Testis (tissue), 3 donors: ENCODE results near the gene COX6B2. TPM values are rescaled to one million over a fixed set of nuclear protein-coding genes. Genes with fewer than 3 reads are reported as not detected.

Experiments
- DNase-seq: peaks from one replicate; pipeline ENCODE4 v3.0.0-alpha.2; 2019
- H3K27ac ChIP-seq, 2 donors: fragments of 200-600 bp; sonication (generic); one replicate each; pipeline ENCODE4 v1.5.1; 2019
- H3K27me3 ChIP-seq: fragments of 200-600 bp; sonication (generic); one replicate; pipeline ENCODE4 v1.5.1; 2019
- H3K36me3 ChIP-seq: fragments of 200-600 bp; sonication (generic); one replicate; pipeline ENCODE4 v1.5.1; 2017; ENCODE audit warnings: low read depth; ENCODE audit errors: missing control alignments
- H3K4me1 ChIP-seq: fragments of 200-600 bp; sonication (generic); one replicate; pipeline ENCODE4 v1.5.1; 2019
- H3K4me3 ChIP-seq, 2 donors: fragments of 200-600 bp; sonication (generic); one replicate each; pipeline ENCODE4 v1.5.1; 2017 to 2019
- H3K9me3 ChIP-seq: fragments of 200-600 bp; sonication (generic); one replicate; pipeline ENCODE4 v1.5.1; 2017
- POLR2A ChIP-seq: fragments of 450-650 bp; IDR thresholded peaks from one replicate; pipeline ENCODE4 v1.6.1; 2017; ENCODE audit warnings: antibody characterized with exemption, mild to moderate bottlenecking, moderate library complexity
- WGBS, 2 donors: methylation state at CpG; one replicate each; pipeline ENCODE4 v1.1.5; 2018; 5-methylcytosine and 5-hydroxymethylcytosine counted together
- intact Hi-C: fragments of 100-400 bp; cut with DNase I; formaldehyde crosslinking; loops from one replicate; pipeline ENCODE4 v1.15.1; 2023; ENCODE audit warnings: low total_unique reads
- polyA plus RNA-seq: library from polyadenylated mRNA; stranded (reverse); fragments of 350-450 nt; fragmentation: Illumina TruSeq; extraction: RNeasy Lipid Tissue Mini Kit (QIAGEN cat#74804); gene quantifications from one replicate; pipeline ENCODE4 v1.2.3, GENCODE V29; 2014; ENCODE audit warnings: low read depth, low replicate concordance; ENCODE audit not compliant: insufficient read depth
- total RNA-seq, 2 donors: library from RNA; depleted of rRNA; stranded (reverse); fragments of >200 nt; gene quantifications; one replicate each; pipeline ENCODE4 v1.2.3, GENCODE V29; 2016
- TF ChIP-seq, protein P1 (sequence below), 3 experiments: fragments of 450-650 bp in 2 of 3; fragments of 200-600 bp in 1 of 3; sonication (generic) in 1 of 3; IDR thresholded peaks; one replicate each; pipeline ENCODE4 v1.5.1; 2016 to 2019; ENCODE audit warnings: antibody characterized with exemption in 3 of 3, mild to moderate bottlenecking in 2 of 3, moderate library complexity in 1 of 3

Gene COX6B2
- total and polyA plus RNA-seq, 3 donors from 2014 or later, result 27.9 to 171 (median 47.5) TPM

DNA sequence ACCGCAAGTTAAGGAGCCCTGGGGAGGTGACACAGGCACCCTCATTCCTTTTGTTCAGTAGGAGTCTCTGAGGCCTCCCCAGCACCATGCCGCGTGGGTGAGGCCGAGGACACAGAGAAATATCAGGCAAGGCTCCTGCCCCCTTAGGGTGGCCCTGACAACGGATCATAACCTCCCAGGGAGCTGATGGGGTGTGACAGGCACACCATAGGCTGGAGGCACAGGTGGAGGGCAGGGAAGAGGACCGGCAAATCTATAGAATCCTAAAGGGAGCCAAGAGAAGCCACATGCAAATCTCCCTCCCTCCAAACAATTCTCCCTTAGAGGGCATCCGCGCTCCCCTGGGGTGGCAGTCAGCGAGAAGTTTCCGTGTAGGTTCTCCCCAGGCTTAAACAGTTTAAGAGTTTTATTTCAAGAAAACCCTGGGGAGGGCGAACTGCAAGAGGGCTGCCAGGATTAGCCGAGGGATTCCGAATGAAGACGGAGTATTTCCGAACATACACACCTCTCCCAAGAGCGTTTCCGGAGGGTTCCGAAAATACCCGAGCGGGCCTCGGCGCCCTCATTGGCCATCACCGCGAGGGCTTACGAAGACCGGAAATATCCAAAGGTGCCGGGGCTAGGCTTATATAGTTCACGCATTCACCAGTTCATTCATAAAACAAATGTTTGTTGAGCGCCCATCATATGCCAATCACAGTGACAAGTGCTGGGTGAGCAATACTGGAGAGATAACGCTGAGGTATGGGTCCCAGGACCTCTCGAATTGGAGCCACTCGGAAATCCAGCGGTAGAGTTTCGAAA is 30.6 kb upstream of the COX6B2 start:
- intact Hi-C loops, result loop anchor here (5.0 kb wide), 1 partner anchor 43 kb away; no protein-coding TSS in a partner anchor
- peak overlapping the region; percentile 80 to 92 for H3K4me3 ChIP-seq
- H3K27ac ChIP-seq, result peak overlapping the region; percentile 92 to 93
- WGBS, 2 donors, result 2 to 3% methylated on average over 26 to 34 of the region's 34 CpGs
- H3K4me1 ChIP-seq, result peaks cover 37% of the 10 kb centered on the region
- no peak for TF ChIP-seq POLR2A
- TF ChIP-seq, protein P1, sequence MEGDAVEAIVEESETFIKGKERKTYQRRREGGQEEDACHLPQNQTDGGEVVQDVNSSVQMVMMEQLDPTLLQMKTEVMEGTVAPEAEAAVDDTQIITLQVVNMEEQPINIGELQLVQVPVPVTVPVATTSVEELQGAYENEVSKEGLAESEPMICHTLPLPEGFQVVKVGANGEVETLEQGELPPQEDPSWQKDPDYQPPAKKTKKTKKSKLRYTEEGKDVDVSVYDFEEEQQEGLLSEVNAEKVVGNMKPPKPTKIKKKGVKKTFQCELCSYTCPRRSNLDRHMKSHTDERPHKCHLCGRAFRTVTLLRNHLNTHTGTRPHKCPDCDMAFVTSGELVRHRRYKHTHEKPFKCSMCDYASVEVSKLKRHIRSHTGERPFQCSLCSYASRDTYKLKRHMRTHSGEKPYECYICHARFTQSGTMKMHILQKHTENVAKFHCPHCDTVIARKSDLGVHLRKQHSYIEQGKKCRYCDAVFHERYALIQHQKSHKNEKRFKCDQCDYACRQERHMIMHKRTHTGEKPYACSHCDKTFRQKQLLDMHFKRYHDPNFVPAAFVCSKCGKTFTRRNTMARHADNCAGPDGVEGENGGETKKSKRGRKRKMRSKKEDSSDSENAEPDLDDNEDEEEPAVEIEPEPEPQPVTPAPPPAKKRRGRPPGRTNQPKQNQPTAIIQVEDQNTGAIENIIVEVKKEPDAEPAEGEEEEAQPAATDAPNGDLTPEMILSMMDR (IDR thresholded peaks at IDR 0.05), result no peak
- H3K36me3 ChIP-seq, result no peaks in the 10 kb centered on the region
- peak; percentile 98 for DNase-seq
- no peaks in the 10 kb centered on the region for H3K9me3 ChIP-seq
- no peaks in the 10 kb centered on the region for H3K27me3 ChIP-seq

DNA sequence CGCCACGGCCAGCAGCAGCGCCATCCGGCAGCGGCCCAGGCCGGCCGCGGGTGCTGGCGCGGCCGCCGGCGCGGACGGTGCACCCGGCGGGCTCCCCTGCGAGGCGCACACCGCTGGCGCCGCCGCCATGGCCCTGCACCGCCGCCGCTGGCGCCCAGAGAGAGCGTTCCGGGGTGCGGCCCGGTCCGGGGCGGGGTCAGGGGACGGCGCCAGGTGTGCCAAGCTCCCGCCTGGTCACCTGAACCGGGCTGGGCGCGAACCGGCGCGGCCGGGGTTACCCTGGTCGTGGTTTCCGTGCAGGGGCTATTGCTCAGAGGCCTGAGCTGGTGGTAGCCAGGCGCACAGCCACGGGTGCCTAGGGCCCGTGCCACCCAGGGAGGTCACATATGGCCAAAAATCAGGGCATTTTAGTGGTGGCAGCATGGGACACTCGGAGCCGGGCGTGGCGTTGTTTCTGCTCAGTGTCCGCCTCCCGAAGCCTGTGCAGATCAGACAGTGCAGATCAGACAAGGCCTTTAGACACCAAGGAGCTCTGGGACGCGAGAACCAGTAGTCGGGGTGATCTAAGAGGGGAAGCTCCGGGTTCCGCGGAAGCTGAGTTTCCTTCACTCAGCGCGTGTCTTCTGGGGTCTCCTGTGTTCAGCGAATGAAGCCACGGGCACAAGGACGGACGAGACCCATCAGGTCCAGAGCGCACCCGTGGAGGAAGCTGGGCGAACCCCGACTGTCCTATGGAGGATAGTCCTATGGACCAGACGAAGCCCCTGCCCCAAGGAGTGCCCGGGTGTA is 29.8 kb upstream of the COX6B2 start, which contains the start of gene TMEM238:
Gene TMEM238, minus strand, starts transcription at position 162 of the 789 bp plus-strand sequence. Its CDS starts 33 bp downstream, at position 129.
- intact Hi-C loops, result loop anchor here (5.0 kb wide), 1 partner anchor 42 kb away; no protein-coding TSS in a partner anchor
- Histone ChIP-seq H3K4me1 (peaks cover 37% of the 10 kb centered on the region), H3K9me3 (no peaks in the 10 kb centered on the region), H3K27me3 (no peaks in the 10 kb centered on the region), H3K4me3 (peak within 1 kb of the TSS; percentile 80 to 92), H3K36me3 (no peaks in the 10 kb centered on the region), H3K27ac (peak within 1 kb of the TSS; percentile 92 to 93)
- TF ChIP-seq, protein P1 (IDR thresholded peaks at IDR 0.05), result no peak
- TF ChIP-seq POLR2A, result no peak
- WGBS, 2 donors, result 17 to 34% methylated on average over 11 to 71 of the region's 72 CpGs
- peak; percentile 32 for DNase-seq

DNA sequence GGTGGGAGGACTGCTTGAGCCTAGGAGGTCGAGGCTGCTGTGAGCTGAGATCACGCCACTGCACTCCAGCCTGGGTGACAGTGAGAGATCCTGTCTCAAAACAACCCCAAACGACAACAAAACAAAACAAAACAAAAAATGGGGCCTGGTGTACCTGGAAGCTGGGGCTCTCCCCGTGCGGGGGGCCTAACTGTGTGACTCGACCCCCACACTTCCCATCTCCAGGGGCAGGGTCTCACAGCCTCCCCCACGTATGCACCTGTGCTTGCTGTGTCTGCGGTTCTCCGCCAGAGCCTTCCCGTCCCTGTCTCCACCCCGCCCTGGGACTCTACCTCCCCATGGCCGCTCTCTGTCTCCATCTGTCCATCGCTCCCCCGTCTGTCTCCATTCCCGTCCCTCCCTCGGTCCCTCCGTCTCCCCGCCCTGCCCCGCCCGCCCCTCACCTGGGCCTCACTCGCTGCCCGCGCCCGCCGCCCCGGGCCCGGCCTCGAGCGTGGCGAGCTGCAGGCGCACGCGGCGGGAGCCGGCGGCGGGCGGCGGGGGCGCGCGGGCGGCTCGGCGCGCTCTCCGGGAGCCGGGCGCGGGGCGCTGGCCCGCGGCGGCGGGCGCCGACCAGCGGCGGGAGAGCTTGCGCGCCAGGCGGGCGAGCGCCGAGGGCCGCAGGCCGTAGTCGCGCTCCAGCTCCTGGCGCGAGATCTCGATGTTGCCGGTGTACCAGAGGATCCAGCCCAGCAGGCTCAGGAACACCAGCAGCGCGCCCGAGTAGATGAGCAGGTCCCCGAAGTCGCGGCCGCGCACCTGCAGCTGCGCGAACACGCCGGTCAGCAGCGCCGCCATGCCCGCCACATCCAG is 29.0 kb upstream of the COX6B2 start:
- DNase-seq, result peak; percentile 67
- H3K9me3 ChIP-seq, result no peaks in the 10 kb centered on the region
- no peak for TF ChIP-seq POLR2A
- TF ChIP-seq, protein P1 (IDR thresholded peaks at IDR 0.05), result peak in 1 of 3 experiments; percentile 15
- H3K27me3 ChIP-seq, result no peaks in the 10 kb centered on the region
- peak overlapping the region; percentile 13 to 45 for H3K4me3 ChIP-seq
- 4 to 15% methylated on average over 18 to 62 of the region's 88 CpGs for WGBS, 2 donors
- peaks cover 35% of the 10 kb centered on the region for H3K4me1 ChIP-seq
- H3K27ac ChIP-seq, result peak overlapping the region; percentile 39 to 93
- intact Hi-C loops, result loop anchor here (5.0 kb wide), 1 partner anchor 41 kb away; no protein-coding TSS in a partner anchor
- no peaks in the 10 kb centered on the region for H3K36me3 ChIP-seq

DNA sequence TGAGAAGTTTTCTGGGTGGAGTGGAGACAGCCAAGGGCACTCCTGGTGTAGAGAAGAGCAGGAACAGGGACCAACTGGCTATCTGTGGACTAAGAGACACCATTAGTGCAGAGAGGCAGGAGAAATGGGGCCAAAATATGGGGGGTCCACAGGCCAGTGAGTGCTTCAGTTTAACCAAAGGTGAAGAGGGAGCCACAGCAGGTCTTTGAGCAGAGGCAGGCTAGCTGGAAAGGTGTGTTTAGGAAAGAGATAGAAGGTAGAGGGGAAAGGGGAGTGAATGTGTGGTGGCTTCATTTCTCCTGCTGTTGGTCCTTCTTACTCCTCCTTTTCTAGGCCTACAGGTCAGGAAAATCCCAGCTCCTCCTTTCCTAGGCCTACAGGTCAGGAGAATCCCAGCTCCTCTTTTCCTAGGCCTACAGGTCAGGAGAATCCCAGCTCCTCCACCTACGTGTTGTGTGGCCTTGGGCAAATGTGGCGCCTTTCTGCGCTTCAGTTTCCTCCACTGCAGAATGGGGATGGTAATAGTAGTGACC is 28.1 kb upstream of the COX6B2 start:
- DNase-seq, result no peak
- 69 to 82% methylated on average over 3 of the region's 3 CpGs for WGBS, 2 donors
- TF ChIP-seq, protein P1 (IDR thresholded peaks at IDR 0.05), result no peak
- TF ChIP-seq POLR2A, result no peak

More for the DNA sequence above, 28.1 kb upstream of the COX6B2 start:
- Histone ChIP-seq H3K36me3 (no peaks in the 10 kb centered on the region), H3K9me3 (no peaks in the 10 kb centered on the region), H3K4me3 (no peak overlapping the region), H3K27me3 (no peaks in the 10 kb centered on the region), H3K4me1 (peaks cover 27% of the 10 kb centered on the region), H3K27ac (no peak overlapping the region)
- intact Hi-C loops, result loop anchor here (5.0 kb wide), 1 partner anchor 40 kb away; no protein-coding TSS in a partner anchor
